HEK293T (cell line): ENCODE data around the gene RGS11.

Experiments
- FOXK2 ChIP-seq: fragments of 450-650 bp; IDR thresholded peaks from 2 replicates; pipeline ENCODE4 v1.6.1; 2016; ENCODE audit warnings: mild to moderate bottlenecking
- SP1 ChIP-seq: fragments of 450-650 bp; IDR thresholded peaks from 2 replicates; pipeline ENCODE4 v1.6.1; 2017

- TF ChIP-seq FOXK2: no peak
- TF ChIP-seq SP1: no peak
Observed at GRCh38 chr16:245105-245504, 30.6 kb downstream of the RGS11 start.
